Spleen (tissue), 7 donors: ENCODE results near the gene HAND1.

Experiments used
- POLR2A ChIP-seq, 3 donors: fragments of 450-650 bp; IDR thresholded peaks; one replicate each; pipeline ENCODE4 v1.5.1; 2017; ENCODE audit warnings: antibody characterized with exemption in 3 of 3, mild to moderate bottlenecking in 1 of 3
- POLR2AphosphoS5 ChIP-seq, 3 donors: sonication (generic); formaldehyde crosslinking; IDR thresholded peaks; one replicate each; pipeline ENCODE4 v1.5.1; 2017; ENCODE audit warnings: antibody characterized with exemption in 3 of 3
- TF ChIP-seq, protein P1 (sequence below), 11 experiments: fragments of 200-600 bp in 7 of 11; fragments of 450-650 bp in 4 of 11; sonication (generic) in 4 of 11; IDR thresholded peaks in 8 of 11; conservative IDR thresholded peaks in 3 of 11; 1 replicate in 7 of 11; 2 replicates in 4 of 11; pipeline versions ENCODE4 v1.4.0 to v1.8.0; 2016 to 2021; ENCODE audit warnings: antibody characterized with exemption in 11 of 11, inconsistent platforms in 4 of 11, mild to moderate bottlenecking in 1 of 11
- donor health status: DM: no; HTN: no; CAD: no; lungs with moderate emphysema.
- donor health status: DM: no; HTN: no; CAD: no.
- donor health status: DM: no; HTN: no; CAD: no.

DNA sequence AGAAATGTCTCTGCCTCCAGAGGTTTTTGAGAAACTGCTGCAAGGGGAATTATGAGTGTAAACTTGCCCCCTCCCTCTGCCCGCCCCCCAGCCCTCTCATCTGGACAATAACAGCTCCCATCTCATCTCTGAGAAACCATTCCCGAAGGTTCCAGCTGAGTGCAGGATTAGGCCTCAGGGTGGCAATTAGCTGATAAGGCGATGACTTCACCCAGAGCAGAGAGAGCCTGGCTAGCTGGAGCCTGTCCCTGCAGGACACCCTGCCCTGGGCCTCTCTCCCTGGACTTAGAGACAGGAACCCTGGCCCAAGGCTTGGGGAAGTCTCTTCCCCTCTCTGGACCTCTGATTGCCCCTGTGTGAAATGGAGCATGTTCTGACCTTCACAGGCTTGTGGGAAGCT, 45.7 kb upstream of the HAND1 start:
- TF ChIP-seq, protein P1, sequence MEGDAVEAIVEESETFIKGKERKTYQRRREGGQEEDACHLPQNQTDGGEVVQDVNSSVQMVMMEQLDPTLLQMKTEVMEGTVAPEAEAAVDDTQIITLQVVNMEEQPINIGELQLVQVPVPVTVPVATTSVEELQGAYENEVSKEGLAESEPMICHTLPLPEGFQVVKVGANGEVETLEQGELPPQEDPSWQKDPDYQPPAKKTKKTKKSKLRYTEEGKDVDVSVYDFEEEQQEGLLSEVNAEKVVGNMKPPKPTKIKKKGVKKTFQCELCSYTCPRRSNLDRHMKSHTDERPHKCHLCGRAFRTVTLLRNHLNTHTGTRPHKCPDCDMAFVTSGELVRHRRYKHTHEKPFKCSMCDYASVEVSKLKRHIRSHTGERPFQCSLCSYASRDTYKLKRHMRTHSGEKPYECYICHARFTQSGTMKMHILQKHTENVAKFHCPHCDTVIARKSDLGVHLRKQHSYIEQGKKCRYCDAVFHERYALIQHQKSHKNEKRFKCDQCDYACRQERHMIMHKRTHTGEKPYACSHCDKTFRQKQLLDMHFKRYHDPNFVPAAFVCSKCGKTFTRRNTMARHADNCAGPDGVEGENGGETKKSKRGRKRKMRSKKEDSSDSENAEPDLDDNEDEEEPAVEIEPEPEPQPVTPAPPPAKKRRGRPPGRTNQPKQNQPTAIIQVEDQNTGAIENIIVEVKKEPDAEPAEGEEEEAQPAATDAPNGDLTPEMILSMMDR (IDR thresholded peaks at IDR 0.05 in 8 of 11, conservative IDR thresholded peaks at IDR 0.05 in 3 of 11) = no peak
- TF ChIP-seq POLR2A (IDR thresholded peaks at IDR 0.05) (no peak), POLR2AphosphoS5 (IDR thresholded peaks at IDR 0.05) (no peak)
